Aorta (tissue), 5 donors: ENCODE measurements around the gene MAP2K4. TPM values are rescaled to one million over a fixed set of nuclear protein-coding genes. Genes with fewer than 3 reads are reported as not detected.

Experiments
- ATAC-seq: fragments of 200-7000 bp; cut with Tn5 transposase; one replicate; pipeline ENCODE4 v1.9.1; 2022; ENCODE audit warnings: moderate library complexity; ENCODE audit not compliant: low FRiP score
- DNase-seq, 2 donors: peaks; one replicate each; pipeline ENCODE4 v3.0.0-alpha.2; 2020
- H3K27ac ChIP-seq, 2 donors: one replicate each; pipeline ENCODE4 v1.5.1; 2013; ENCODE audit warnings: low read length in 2 of 2, mild to moderate bottlenecking in 2 of 2, moderate library complexity in 2 of 2, control low read depth in 1 of 2, inconsistent platforms in 1 of 2, low read depth in 1 of 2
- H3K27me3 ChIP-seq, 2 donors: one replicate each; pipeline ENCODE4 v1.6.1; 2013; ENCODE audit warnings: control low read depth in 1 of 2, low read length in 1 of 2, mild to moderate bottlenecking in 1 of 2, moderate library complexity in 1 of 2; ENCODE audit not compliant: insufficient read depth in 2 of 2, control insufficient read depth in 1 of 2
- H3K36me3 ChIP-seq, 2 donors: one replicate each; pipeline ENCODE4 v1.6.1; 2013; ENCODE audit warnings: control low read depth in 1 of 2, low read length in 1 of 2, mild to moderate bottlenecking in 1 of 2; ENCODE audit not compliant: insufficient read depth in 2 of 2, control insufficient read depth in 1 of 2
- H3K4me1 ChIP-seq, 2 donors: one replicate each; pipeline ENCODE4 v1.6.1; 2013; ENCODE audit warnings: low read length in 2 of 2, control low read depth in 1 of 2, mild to moderate bottlenecking in 1 of 2, moderate library complexity in 1 of 2; ENCODE audit not compliant: insufficient read depth in 2 of 2, control insufficient read depth in 1 of 2
- H3K4me3 ChIP-seq, 2 donors: one replicate each; pipeline ENCODE4 v1.5.1; 2013; ENCODE audit warnings: low read length in 2 of 2, control low read depth in 1 of 2, mild to moderate bottlenecking in 1 of 2
- H3K9me3 ChIP-seq: one replicate; pipeline ENCODE4 v1.6.1; 2013; ENCODE audit warnings: mild to moderate bottlenecking, low read length; ENCODE audit not compliant: control insufficient read depth
- WGBS, 2 donors: extraction: QIAGEN DNeasy Blood & Tissue Kit; methylation state at CpG; one replicate each; pipeline ENCODE4 v1.1.7; 2013; 5-methylcytosine and 5-hydroxymethylcytosine counted together
- intact Hi-C, 2 donors: fragments of 100-400 bp; cut with DNase I; formaldehyde crosslinking; loops; one replicate each; pipeline versions ENCODE4 v1.14.2 to v1.15.0; 2022
- polyA plus RNA-seq, 2 donors: library from polyadenylated mRNA; stranded (reverse); fragments of 200-250 nt; gene quantifications; one replicate each; pipeline ENCODE4 v1.2.3, GENCODE V29; 2013
- total RNA-seq, 2 donors: library from RNA; stranded (reverse); fragmentation: NEBNext Ultra II Directional; extraction: Animal tissue kit (Norgen Biotek cat#: 25700); gene quantifications; one replicate each; pipeline ENCODE4 v1.2.1, GENCODE V29; 2021
- donor health status: healthy with polysubstance abuse.
- donor health status: Bipolar disorder and iron deficiency.
- donor health status: DM: no; HTN: no; CAD: no.
- donor health status: DM: no; HTN: no; CAD: no.
- donor health status: DM: yes; HTN: yes; CAD: no.

The MAP2K4 gene
- total and polyA plus RNA-seq, 4 donors: 9.3 to 39.3 (median 23.8) TPM

DNA sequence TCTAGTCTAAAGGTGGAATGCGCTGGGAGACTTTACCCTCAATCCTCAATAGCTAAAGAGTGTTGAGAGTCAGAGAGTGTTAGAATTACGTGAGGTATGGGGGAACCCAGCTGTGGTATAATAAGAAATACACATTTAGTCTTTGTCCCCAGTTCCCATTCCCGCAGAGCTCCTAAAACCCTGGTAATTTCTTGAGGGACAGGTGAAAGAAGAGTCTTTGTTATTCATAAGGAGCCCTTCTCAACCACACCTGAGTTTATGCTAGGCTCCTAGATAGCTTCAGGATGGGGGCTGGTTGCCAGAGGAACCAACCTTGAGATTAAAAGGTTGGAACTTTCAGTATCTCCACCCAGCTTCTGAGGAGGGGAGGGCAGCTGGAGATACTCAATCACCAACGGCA, 29.2 kb upstream of the MAP2K4 start:
- Histone ChIP-seq H3K27ac (no peak overlapping the region), H3K4me3 (no peak overlapping the region), H3K27me3 (no peaks in the 10 kb centered on the region), H3K36me3 (peaks cover 0 to 9% of the 10 kb centered on the region in 2 donors), H3K9me3 (no peaks in the 10 kb centered on the region), H3K4me1 (no peaks in the 10 kb centered on the region)
- DNase-seq (no peak), ATAC-seq (no peak)
- intact Hi-C loops: no loop called here
- 66% methylated on average over 4 of the region's 4 CpGs for WGBS, 2 donors

DNA sequence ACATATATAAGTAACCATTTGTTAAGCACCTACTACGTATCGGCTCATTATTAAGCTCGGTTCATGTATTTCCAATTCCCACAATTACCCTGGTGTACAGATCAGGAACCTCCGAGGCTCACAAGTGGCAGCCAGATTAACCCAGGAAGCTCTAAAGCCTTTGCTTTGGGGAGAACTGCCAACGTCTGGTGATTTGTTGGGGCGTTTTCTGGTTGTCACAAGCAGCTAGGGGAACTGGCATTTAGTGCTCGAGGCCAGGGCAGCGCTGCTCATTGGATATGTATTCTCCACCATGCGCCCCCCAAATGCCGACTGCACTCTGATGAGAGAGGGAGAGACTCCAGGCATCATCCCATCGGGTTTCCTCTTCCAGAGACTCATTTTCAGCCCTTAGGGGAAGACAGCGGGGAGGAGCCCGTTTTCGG, 23.9 kb upstream of the MAP2K4 start:
- ATAC-seq (peak; percentile 37), DNase-seq (no peak)
- H3K4me1 ChIP-seq: no peaks in the 10 kb centered on the region
- intact Hi-C loops: no loop called here
- peak overlapping the region in 1 of 2 donors; percentile 82 for H3K27ac ChIP-seq
- H3K27me3 ChIP-seq: no peaks in the 10 kb centered on the region
- peaks cover 0 to under 1% of the 10 kb centered on the region in 2 donors for H3K36me3 ChIP-seq
- peak overlapping the region; percentile 51 to 67 for H3K4me3 ChIP-seq
- no peaks in the 10 kb centered on the region for H3K9me3 ChIP-seq
- WGBS, 2 donors: 0% methylated on average over 14 of the region's 14 CpGs

GRCh38 chr17:11997147-11997971, 23.3 kb upstream of the MAP2K4 start, which contains the start of gene ZNF18:
Gene ZNF18 (minus strand): TSS chr17:11997475. CDS start chr17:11992829, 4,646 bp downstream.
- Histone ChIP-seq H3K4me1 (no peaks in the 10 kb centered on the region), H3K27me3 (no peaks in the 10 kb centered on the region), H3K27ac (peak within 1 kb of the TSS in 1 of 2 donors; percentile 82), H3K36me3 (no peaks in the 10 kb centered on the region), H3K4me3 (peak within 1 kb of the TSS; percentile 51 to 67), H3K9me3 (no peaks in the 10 kb centered on the region)
- ATAC-seq: peak; percentile 100
- intact Hi-C loops: no loop called here
- WGBS, 2 donors: 0 to 1% methylated on average over 56 to 74 of the region's 74 CpGs
- DNase-seq: peak; percentile 99

DNA sequence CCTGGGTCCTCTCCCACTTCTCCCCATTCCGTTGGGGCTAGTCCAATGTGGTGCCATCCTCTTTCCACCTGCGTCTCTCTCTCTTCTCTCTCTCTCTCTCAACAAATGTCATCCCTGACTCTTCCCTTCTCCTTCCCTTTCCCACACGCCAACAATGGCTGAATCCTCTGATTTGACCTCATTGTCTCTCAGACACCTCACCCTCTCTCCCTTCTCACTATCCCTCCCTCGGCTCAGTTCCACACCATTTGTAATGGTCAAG, 22.8 kb upstream of the MAP2K4 start:
- peak overlapping the region; percentile 29 to 30 for H3K4me3 ChIP-seq
- no peaks in the 10 kb centered on the region for H3K4me1 ChIP-seq
- no peak for DNase-seq
- WGBS, 2 donors: 57 to 66% methylated on average over 4 of the region's 4 CpGs
- ATAC-seq: no peak
- peak overlapping the region in 1 of 2 donors; percentile 46 for H3K27ac ChIP-seq
- H3K36me3 ChIP-seq: no peaks in the 10 kb centered on the region
- H3K27me3 ChIP-seq: no peaks in the 10 kb centered on the region
- intact Hi-C loops: no loop called here
- no peaks in the 10 kb centered on the region for H3K9me3 ChIP-seq

DNA sequence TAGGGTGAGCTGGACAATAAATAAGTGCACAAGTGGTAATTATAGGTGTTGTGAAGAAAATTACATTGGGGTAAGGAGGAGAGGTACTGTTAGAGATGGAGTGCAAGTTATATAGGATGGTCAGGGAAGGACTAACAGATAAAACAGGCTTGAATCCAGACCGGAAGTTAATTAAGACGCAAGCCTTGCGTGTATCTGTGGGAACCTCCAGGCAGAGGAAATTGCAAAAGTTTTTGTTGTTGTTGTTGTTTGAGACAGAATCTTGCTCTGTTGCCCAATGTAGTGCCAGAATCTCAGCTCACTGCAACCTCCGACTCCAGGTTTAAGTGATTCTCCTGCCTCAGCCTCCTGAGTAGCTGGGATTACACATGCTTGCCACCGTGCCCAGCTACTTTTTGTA, 21.0 kb upstream of the MAP2K4 start:
- H3K27ac ChIP-seq: no peak overlapping the region
- no peaks in the 10 kb centered on the region for H3K36me3 ChIP-seq
- H3K4me3 ChIP-seq: no peak overlapping the region
- intact Hi-C loops: no loop called here
- DNase-seq (no peak), ATAC-seq (no peak)
- H3K27me3 ChIP-seq: no peaks in the 10 kb centered on the region
- WGBS, 2 donors: 92 to 96% methylated on average over 5 of the region's 5 CpGs
- no peaks in the 10 kb centered on the region for H3K4me1 ChIP-seq
- H3K9me3 ChIP-seq: no peaks in the 10 kb centered on the region

DNA sequence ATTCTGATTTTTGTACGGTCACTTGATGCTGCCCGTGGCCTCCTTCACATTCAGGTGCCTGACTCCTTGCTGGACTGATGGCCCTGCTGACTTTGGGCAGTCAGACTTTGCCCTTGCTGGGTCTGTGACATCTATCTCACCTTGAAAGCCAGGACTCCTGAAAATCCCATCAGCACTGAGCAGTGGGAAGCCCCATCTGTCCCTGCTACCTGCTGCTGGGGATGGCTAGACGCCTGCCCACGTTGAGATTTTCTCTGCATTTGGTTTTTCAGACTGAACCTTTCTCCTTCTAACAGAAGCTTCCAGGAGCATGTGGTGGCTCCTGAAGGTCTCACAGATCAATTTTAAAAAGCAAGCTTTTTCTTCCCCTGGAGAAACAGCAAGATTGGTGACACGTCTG, 13.2 kb upstream of the MAP2K4 start:
- Histone ChIP-seq H3K9me3 (no peaks in the 10 kb centered on the region), H3K27ac (no peak overlapping the region), H3K4me3 (no peak overlapping the region), H3K36me3 (no peaks in the 10 kb centered on the region), H3K27me3 (no peaks in the 10 kb centered on the region), H3K4me1 (no peaks in the 10 kb centered on the region)
- no peak for ATAC-seq
- intact Hi-C loops: no loop called here
- WGBS, 2 donors: 88 to 90% methylated on average over 5 of the region's 5 CpGs
- no peak for DNase-seq

DNA sequence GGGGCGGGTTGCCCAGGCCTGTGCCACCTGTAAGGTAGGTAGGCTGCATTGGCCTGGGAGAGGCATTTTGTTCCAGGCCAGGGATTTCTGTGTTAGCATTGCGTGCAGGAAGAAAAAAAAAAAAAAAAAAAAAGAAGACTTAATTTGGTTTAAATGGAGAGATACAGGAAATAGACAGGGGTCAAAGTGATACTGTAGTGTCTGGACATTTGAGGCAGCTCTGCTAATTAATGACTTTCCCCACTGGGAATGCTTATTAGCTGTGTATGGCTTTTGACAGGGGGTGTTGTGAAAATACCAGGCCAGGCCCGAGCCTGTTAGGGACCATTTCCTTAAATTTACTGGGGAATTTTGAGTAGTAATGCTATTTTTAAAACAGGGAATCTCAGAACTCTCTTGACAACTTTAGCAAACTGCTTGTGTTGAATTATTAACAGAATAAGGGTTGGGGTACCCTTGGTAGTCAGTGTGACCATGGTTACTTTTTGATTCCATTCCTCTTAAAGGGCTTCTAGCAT, 1.0 kb downstream of the MAP2K4 start:
- ATAC-seq (no peak), DNase-seq (no peak)
- H3K4me1 ChIP-seq: peaks cover 2 to 11% of the 10 kb centered on the region in 2 donors
- intact Hi-C loops: no loop called here
- 2 to 3% methylated on average over 3 of the region's 3 CpGs for WGBS, 2 donors
- H3K36me3 ChIP-seq: no peaks in the 10 kb centered on the region
- no peaks in the 10 kb centered on the region for H3K27me3 ChIP-seq
- no peaks in the 10 kb centered on the region for H3K9me3 ChIP-seq
- H3K4me3 ChIP-seq: peak overlapping the region; percentile 78 to 100
- no peak overlapping the region for H3K27ac ChIP-seq

GRCh38 chr17:12022310-12022709, 1.6 kb downstream of the MAP2K4 start:
- intact Hi-C loops: no loop called here
- H3K9me3 ChIP-seq: no peaks in the 10 kb centered on the region
- no peak for DNase-seq
- WGBS, 2 donors: 77 to 81% methylated on average over 2 of the region's 2 CpGs
- peaks cover 2 to 11% of the 10 kb centered on the region in 2 donors for H3K4me1 ChIP-seq
- H3K36me3 ChIP-seq: no peaks in the 10 kb centered on the region
- H3K27me3 ChIP-seq: no peaks in the 10 kb centered on the region
- no peak for ATAC-seq
- no peak overlapping the region for H3K27ac ChIP-seq
- H3K4me3 ChIP-seq: peak overlapping the region in 1 of 2 donors; percentile 14

DNA sequence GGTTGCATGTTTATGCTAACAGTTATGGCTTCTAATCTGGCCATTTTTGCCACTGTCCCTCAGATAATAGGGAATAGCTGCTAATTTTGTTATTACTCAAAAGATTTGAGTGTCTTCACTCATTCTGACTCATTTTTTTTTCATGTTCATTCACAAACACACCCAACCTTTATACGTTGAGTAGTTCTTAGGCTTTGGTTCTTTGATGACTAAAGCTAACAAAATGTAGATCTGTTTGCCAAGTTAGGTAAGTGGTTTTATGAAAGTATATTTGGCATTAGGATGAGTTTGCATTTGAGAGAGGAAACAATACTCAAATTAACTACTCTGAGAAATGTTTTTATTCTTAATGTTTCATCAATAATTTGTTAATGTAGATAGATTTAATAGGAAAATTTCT, 3.6 kb downstream of the MAP2K4 start:
- DNase-seq: no peak
- H3K27me3 ChIP-seq: no peaks in the 10 kb centered on the region
- ATAC-seq: no peak
- no peaks in the 10 kb centered on the region for H3K36me3 ChIP-seq
- H3K4me3 ChIP-seq: no peak overlapping the region
- intact Hi-C loops: no loop called here
- 6 to 10% methylated on average over 1 of the region's 1 CpG for WGBS, 2 donors
- no peak overlapping the region for H3K27ac ChIP-seq
- no peaks in the 10 kb centered on the region for H3K9me3 ChIP-seq
- peaks cover 2 to 11% of the 10 kb centered on the region in 2 donors for H3K4me1 ChIP-seq
